HG02588 (cell line): ENCODE measurements around the gene COL18A1.
"Not testable (repeated sequence)": the region's sequence is repeated elsewhere in the genome, so short reads cannot be mapped to it uniquely, and the experiment has no call there.

Experiments used
- ATAC-seq: cut with Tn5 transposase; IDR thresholded peaks from one replicate; pipeline ENCODE4 v1.9.1; 2021; ENCODE audit warnings: mild to moderate bottlenecking, moderate library complexity; ENCODE audit not compliant: unreplicated experiment

Gene COL18A1

DNA sequence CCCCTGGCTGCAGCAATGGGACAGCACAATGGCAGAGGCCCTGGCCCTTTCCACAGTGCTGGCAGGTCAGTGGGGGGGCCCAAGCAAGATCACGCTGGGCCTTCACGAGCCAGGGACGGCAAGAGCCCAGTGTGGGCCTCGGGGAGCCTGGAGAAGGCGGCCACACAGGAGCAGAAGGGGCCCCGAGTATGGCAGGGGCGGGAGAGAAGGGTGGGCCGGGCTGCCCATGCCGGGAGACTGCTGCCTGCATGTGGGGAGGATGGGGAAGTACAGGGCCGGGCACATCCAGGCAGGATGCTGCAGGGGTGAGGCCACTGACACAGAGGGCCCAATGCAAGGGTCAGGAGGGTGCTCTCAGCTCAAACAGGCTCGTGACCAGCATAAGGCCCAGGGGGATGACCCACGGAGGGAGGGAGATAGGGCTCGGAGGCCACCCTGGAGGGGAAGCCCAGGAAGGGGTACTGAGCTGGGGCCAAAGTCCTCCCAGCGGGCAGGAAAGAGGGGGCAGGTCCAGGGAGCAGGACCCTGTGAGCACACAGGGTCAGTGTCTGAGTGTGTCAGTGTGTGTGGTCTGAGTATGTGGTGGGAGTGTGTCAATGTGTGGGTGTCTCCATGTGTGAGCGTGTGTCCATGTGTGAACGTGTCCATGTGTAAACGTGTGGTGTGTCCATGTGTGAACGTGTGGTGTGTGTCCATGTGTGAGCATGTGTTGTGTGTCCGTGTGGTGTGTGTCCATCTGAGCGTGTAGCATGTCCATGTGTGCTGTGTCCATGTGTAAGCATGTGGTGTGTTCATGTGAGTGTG is 124.2 kb downstream of the COL18A1 start:
- ATAC-seq: no peak

DNA sequence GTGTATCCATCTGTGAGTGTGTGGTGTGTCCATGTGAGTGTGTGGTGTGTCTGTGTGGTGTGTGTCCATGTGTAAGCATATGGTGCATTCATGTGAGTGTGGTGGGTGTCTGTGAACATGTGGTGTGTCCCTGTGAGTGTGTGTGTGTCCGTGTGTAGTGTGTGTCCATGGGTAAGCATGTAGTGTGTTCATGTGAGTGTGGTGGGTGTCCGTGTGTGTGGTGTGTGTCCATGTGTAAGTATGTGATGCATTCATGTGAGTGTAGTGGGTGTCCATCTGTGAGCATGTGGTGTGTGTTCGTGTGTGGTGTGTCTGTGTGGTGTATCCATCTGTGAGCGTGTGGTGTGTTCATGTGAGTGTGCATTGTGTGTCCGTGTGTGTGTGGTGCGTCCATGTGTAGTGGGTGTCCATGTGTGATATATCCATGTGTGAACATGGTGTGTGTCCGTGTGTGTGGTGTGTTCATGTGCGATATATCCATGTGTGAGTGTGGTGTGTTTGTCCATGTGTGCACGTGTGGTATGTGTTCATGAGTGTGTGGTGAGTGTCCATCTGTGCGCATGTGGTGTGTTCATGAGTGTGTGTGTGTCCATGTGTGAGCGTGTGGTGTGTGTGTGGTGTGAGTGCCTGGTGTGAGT is 124.9 kb downstream of the COL18A1 start:
- no peak for ATAC-seq

- no peak for ATAC-seq
These were observed 125.6 kb downstream of the COL18A1 start for GRCh38 chr21:45530423-45531113.

DNA sequence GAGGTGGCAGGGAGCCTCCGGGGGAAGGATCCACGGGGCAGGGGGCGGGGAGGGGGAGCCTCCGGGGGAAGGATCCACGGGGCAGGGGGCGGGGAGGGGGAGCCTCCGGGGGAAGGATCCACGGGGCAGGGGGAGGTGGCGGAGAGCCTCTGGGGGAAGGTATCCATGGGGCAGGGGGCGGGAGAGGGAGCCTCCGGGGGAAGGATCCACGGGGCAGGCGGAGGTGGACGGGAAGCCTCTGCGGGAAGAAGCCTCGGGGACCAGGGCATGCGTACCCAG is 126.1 kb downstream of the COL18A1 start:
- not testable (repeated sequence) for ATAC-seq

DNA sequence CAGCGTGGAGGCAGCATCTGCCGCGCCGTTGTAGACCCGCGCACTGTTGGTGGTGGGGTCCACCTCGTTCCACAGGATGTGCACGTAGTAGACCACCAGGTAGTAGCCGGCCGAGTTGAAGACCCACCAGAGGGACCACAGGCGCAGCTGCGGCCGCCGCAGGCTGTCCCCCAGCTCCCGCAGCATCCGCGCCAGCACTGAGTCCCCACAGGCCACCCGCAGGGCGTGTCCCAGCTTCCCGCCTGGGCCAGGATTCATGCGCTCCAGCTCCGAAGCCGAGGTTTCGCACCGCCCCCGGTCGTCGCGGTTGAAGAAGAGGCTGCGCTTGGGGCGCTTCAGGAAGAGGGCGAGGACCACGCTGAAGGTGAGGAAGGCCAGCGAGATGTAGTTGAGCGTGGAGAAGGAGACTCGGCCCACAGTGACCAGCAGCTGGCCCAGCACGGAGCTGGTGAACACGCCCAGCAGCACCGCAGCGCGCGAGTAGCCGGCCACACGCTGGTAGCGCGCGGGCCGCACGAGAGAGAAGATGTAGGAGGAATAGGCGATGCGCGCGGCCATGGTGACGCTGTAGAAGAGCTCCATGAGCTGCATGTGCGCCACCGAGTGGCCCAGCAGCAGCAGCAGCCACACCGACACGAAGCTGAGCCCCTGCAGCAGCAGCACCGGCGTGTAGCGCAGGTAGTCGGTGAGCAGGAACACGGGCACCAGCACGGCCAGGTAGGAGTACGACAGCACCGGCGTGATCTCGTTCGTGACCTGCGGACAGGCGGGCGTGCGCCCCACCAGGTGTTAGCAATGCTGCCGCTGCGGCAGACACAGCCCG is 126.6 kb downstream of the COL18A1 start:
- ATAC-seq: no peak

DNA sequence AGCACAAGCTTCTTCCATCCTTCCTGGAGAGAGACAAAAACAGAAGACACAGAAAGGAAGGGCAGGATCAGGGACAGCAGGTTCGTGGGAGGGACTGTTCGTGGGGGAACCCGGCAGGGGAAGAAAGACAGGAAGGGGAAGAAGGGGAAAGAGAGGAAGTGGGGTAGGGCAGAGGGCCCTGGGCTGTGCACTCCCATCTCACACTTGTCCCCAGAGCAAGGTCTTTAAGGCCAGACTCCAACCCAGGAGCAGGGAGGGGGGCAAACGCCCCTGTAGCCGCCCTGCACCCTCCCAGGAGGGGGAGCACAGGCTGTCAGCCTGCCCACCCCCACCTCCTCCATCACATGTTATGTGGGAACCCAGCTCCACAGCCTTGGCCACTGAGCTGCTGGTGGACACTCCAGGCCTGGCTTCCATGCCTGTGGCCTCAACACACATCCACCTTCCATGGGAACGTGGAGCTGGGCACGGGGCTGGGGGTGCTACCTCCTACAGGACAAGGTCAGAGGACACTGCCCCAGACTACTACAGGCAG is 127.9 kb downstream of the COL18A1 start:
- ATAC-seq: no peak

DNA sequence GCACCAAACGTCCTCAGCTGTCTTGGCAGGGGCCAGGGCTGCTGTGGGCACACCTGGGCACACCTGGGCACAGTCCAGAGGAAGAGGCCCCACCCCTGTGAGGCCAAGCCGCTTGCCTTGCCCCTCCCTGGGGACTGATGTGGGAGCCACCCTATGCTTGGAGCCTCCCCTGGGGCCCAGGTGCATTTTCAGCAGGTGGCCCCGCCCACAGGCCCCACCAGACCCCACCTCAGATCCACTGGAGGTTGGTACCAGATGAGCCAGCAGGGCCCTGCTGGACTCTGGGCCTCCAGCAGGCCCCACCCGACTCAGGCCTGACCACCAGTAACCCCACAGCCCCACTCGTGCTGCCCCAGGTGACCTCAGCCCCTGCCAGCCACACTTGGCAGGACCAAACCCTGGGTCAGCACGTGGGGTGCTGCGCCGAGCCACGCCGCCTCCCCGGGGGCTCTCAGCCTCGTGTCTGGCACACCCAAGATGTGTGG is 128.4 kb downstream of the COL18A1 start:
- ATAC-seq: no peak

- ATAC-seq: no peak
These were observed 129.1 kb downstream of the COL18A1 start for GRCh38 chr21:45533846-45534635.

DNA sequence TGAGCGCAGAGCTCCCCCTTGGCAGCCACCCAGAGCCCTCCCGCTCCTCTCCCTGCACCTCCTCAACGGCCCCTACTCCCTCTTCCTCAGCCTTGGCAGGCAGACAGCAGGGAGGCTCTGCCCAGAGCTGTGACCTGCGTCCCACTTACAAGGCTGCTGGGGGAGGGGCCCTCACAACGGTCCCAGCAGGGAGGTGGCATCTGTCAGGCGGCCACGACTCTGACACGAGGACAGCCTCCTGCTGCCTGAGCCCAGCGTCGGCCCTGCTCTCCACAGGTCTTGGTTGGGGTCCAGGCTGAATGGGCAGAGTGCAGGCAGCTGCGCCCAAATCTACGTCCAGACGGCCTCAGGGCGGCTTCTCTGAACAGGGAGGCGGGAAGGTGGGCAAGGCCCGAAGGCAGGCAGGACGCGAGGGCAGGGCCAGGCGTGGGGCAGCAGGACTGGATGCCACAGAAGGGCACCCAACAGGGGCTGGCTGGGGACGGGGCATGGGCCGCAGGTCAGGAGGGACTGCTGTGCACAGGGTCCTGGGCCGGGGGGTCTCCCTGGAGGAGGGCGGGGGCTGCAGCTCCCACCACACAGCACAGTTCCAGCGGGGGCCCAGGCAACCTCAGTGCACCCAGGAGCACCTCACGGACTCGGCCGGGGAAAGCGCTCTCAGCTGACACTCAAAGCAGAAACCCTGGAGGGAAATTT is 129.8 kb downstream of the COL18A1 start:
- ATAC-seq: no peak

- ATAC-seq: no peak
These were observed 130.5 kb downstream of the COL18A1 start for GRCh38 chr21:45535341-45536081.

DNA sequence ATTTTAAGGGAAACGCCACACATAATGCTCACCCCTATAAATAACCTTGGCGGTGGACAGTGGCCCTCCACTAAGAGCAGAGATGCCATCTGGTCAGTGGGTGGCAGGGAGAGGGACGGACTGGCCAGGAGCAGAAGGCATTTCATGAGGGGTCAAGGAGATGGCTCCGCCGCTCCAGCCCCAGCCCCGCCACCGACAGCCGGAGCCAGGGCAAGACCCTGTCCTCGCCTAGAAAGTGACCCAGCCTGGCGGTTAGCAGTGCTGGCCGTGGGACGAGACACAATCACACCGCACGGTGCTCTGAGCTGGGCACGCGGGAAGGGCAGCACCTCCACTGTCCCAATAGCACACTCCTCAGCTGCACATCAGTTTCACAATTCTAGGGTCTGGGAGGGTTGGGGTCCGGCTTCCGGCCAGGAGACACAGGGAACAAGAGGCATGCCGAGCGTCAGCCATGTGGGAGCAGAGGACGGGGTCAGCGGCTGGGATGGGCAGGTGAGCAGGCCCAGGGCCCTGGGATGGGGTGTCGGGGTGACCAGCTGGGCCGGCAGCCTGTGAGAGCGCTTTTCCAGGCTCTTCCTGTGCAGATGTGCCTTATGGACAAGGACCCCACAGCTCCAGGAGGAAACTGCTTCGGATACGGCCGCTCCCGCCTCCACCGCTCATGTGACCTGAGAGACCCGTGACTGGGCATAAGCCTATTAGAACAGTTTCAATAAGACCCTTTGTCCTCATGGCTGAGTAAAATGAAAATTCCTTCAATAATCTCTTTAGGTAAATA is 131.5 kb downstream of the COL18A1 start:
- no peak for ATAC-seq

DNA sequence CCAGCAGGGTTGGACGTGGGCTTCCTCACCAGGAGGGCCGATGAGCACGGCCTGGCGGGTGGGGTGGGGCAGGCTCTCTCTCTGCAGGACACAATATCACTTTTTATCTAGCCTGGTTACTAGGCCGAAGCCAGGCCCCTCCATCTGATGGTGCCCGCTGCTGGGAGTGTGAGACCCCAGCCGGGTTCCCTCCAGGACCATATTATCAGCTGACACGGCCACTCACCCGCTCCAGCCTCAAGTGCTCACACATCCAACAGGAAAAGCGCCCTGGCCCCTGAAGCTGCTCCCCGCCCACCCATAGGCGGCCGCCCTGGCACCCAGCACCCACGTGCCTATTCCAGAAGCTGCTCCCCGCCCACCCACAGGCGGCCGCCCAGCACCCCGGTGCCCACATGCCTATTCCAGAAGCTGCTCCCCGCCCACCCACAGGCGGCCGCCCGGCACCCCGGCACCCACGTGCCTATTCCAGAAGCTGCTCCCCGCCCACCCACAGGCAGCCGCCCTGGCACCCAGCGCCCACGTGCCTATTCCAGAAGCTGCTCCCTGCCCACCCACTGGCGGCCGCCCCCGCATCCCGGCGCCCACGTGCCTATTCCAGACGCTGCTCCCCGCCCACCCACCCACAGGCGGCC is 132.3 kb downstream of the COL18A1 start:
- ATAC-seq: no peak

GRCh38 chr21:45537746-45538291 is 132.9 kb downstream of the COL18A1 start:
- ATAC-seq: no peak

GRCh38 chr21:45538381-45539045 is 133.5 kb downstream of the COL18A1 start:
- no peak for ATAC-seq

DNA sequence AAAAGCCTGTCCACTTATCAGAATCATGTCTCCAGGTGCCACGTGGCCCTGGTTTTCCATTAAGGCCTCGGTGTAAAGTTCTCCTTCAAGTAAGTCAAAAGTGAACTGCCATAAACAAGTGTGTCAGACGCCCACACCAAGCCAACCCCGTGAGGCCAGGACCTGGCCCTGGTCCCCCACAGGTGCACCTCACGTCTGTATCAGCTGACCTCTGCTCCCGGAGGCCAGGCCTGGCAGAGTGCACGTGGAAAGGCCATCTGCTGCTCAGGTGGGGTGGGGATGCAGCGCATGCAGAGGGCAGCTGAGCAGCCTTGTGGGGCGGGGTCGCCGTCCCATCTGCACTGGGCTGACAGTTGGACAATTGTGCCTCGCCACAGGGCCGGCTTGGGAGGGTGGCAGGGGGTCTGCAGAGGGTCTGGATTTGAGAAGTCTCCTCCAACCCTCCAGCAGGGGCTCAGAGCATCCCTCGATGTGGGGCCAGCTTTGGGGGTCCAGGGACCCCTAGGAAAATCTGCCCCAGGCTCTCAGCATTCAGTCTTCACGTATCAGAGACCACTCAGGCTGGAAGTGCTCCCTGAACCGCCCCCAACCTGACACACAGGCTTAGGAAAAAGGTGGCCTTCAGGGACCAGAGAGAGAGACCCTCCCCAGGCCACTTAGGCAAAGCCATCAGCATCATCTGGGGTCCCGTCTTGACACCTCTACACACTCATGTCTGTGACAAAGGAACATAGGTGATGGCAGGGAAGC is 134.3 kb downstream of the COL18A1 start:
- no peak for ATAC-seq
